RPMI7951 (cell line): ENCODE data around the gene CPNE6. TPM values are rescaled to one million over a fixed set of nuclear protein-coding genes. Genes with fewer than 3 reads are reported as not detected.
"Not testable (repeated sequence)": the region's sequence is repeated elsewhere in the genome, so short reads cannot be mapped to it uniquely, and the experiment has no call there.

Source experiments
- DNase-seq: peaks from one replicate; pipeline ENCODE4 v3.0.0-alpha.2; 2012; ENCODE audit warnings: low read depth
- total RNA-seq: library from RNA; depleted of rRNA; stranded (reverse); fragments of >200 nt; shearing (Covaris generic); gene quantifications from 2 replicates; pipeline ENCODE4 v1.2.3, GENCODE V29; 2014

Gene CPNE6
- total RNA-seq, 1 experiment from 2014 or later = not detected

DNA sequence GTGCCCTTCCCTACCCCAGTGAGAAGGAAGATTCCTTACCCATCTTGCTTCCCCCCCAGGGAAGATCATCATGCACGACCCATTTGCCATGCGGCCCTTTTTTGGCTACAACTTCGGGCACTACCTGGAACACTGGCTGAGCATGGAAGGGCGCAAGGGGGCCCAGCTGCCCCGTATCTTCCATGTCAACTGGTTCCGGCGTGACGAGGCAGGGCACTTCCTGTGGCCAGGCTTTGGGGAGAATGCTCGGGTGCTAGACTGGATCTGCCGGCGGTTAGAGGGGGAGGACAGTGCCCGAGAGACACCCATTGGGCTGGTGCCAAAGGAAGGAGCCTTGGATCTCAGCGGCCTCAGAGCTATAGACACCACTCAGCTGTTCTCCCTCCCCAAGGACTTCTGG lies 32.1 kb downstream of the CPNE6 start:
- DNase-seq = no peak

- DNase-seq = not testable (repeated sequence)
These were observed 34.4 kb downstream of the CPNE6 start for GRCh38 chr14:24105609-24106239.

- no peak for DNase-seq
These were observed 35.4 kb downstream of the CPNE6 start for GRCh38 chr14:24106672-24107271.

DNA sequence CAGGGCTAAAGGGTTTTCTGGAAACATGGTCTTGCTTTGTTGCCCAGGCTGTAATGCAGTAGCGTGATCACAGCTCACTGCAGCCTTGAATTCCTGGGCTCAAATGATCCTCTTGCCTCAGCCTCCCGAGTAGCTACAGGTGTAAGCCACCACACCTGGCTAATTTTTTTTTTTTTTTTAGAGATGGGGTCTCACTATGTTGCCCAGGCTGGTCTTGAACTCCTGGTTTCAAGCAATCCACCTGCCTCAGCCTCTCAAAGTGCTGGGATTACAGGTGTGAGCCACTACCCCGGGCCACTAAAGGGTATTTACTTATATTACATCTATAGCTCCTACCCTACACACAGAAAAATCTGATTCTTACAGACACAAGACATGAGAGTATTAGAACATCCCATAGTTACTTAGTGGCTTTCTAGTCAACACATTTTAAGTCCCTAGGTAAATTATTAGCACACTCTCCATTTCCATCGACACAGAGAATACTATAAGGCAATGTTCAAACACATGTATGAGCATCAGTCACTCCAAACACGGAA lies 37.0 kb downstream of the CPNE6 start:
- DNase-seq = no peak

DNA sequence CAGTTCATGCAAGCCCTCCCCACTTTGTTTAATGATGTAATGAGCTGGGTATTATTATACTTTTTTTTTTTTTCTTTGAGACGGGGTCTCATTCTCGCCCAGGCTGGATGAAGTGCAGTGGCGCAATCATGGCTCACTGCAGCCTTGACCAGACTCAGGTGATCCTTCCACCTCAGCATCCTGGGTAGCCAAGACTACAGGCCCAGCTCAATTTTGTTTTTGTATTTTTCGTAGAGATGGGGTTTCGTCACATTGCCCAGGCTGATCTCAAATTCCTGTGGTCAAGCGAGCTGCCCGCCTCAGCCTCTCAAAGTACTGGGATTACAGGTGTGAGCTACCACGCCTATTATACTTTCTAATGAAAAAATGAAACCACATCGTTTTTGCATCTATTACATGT lies 38.7 kb downstream of the CPNE6 start:
- DNase-seq = no peak

- DNase-seq = no peak
These were observed 39.2 kb downstream of the CPNE6 start for GRCh38 chr14:24110523-24110922.

DNA sequence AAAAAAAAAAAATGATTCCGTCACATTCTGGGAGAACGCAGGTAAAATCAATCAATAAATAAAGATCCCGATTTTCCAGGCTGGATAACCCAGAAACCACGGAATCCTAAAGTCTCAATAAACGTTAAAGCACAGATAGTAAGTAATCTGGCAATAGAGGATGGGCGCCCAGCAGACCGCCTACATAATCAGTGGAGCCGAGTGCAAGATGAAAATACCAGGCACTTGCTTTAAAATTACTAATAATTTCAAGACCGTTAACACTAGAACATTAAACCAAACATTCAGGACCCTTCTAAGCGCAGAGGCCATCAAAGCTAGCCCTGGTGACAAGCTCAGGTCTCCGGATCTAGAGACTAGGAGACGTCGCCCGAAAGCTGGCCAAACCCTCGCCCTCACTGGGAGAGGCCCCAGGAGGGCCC lies 42.0 kb downstream of the CPNE6 start:
- no peak for DNase-seq

- DNase-seq = peak; percentile 92
These were observed 42.6 kb downstream of the CPNE6 start for GRCh38 chr14:24113801-24114531.

- peak; percentile 99 for DNase-seq
These were observed 43.4 kb downstream of the CPNE6 start, which contains the start of the genes DCAF11 and NRL for GRCh38 chr14:24114532-24115421. Gene DCAF11 (plus strand): TSS chr14:24114777. CDS start chr14:24115595, 818 bp downstream. Gene NRL (minus strand): TSS chr14:24114949. CDS start chr14:24082848, 32,101 bp downstream.

- DNase-seq = no peak
These were observed 44.2 kb downstream of the CPNE6 start for GRCh38 chr14:24115422-24116127.

DNA sequence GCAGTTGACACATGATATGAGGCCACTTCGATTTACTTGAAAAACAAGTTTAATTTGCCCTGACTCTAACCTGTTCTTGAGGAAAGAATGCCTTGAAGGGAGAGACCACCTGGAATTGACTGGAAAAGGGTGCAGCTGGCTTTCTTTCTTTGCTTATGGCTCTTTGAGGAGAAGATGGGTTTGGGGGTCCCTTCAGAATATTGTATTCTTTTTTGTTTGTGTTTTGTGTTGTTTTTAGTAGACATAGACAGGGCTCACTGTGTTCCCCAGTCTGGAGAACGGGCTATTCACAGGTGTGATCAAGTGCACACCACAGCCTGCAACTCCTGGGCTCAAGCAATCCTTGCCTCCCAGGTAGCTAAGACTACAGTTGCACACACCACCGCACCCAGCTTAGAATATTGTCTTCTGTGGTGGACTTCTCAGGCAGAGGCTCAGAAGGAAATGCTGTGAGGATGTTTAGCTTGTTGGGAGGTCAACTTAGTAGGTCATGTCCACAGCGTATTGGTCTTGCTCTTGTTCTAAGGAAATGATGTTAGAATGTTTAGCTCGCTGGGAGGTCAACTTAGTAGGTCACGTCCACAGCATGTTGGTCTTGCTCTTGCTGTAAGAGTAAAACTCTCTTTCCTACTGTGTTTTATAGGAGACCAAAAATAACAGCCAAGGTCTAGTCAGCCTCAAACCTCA lies 44.9 kb downstream of the CPNE6 start:
- DNase-seq = no peak

GRCh38 chr14:24117179-24117578 lies 45.8 kb downstream of the CPNE6 start:
- DNase-seq = no peak

DNA sequence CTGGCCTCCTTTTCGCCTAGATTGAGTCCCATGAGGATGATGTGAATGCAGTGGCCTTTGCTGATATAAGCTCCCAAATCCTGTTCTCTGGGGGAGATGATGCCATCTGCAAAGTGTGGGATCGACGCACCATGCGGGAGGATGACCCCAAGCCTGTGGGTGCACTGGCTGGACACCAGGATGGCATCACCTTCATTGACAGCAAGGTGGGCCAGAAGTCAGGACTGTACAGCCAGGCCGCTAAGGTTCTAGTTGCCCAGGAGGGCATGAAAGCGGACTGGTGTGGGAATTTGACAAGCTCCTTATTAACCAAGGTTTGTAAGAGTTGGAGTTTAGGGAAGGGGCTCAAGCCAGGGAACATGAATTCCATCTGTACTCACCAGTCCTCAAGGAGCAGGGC lies 48.3 kb downstream of the CPNE6 start:
- DNase-seq = no peak

GRCh38 chr14:24121210-24121609 lies 49.8 kb downstream of the CPNE6 start:
- DNase-seq = no peak

DNA sequence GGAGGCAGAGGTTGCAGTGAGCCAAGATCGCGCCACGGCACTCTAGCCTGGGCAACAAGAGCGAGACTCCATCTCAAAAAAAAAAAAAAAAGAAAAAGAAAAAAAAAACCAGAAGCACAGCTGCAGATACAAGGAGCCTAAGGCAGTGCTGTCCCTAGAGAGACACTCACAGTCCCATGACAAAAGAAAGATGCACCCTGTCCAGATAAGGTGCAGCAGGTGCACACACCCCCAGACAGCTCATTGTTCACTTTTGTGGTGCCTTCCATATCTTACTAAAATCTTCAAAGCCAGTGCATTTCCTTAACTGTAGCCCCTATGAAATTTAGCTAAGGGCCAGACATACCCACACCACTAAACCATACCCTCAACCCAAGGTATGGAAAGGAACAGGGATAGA lies 51.1 kb downstream of the CPNE6 start:
- DNase-seq = no peak

DNA sequence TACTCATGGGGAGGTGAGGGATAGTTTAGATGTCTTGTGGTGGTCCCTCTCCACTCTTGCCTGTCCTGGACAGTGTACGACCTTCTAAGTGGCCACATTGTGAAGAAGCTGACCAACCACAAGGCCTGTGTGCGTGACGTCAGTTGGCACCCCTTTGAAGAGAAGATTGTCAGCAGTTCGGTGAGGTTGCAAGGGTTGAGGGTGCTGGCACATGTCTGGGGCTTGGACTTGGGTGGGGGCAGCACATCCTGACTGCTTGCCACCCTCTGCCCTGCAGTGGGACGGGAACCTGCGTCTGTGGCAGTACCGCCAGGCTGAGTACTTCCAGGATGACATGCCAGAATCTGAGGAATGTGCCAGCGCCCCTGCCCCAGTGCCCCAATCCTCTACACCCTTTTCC lies 51.5 kb downstream of the CPNE6 start:
- DNase-seq = no peak

DNA sequence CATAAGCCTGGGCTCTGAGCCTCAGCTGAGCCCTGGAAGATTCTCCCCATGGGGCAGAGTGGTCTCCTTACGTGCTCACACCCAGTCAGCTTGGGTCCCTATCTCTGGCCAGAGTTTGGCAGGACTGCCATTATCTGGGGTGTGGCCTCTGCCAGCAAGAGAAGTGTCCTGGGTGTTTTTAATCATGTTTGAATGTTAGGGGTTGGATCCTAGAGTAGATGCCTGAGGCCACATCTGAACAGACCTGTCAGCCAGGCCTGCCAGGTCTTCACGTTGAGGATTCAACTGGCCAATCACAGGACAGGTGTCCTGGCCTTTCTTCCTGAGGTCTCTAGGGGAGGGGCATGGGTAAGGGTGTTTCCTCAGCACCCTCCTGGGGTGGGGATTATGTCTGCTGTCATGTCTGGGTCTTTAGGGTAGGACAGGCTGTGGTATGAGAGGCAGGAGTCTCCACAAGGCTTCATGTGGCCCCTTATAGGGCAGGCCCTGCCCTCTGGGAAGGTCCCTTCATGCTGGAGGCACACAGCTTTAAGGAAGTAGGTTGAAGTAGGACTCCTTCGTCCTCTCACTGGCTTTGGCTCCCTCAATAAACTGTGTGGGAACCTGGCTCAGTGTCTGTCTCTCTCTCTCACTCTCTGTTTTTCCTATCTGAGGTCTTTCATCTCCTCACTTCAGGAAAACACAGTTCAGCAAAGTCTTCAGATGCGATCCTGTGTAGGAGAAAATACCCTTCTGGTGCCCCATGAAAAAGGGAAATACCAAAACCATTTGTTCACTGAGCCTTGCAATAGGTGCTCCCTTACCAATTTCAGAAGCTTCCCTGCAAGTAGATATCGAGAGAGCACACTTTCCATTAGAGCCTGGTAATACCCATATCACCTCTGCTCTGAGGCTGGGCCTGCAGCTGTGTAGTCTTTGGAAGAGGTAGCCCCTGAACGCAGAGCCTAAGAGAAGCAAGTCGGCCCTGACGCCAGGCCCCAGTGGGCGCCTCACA lies 52.4 kb downstream of the CPNE6 start:
- DNase-seq = no peak

GRCh38 chr14:24126939-24127338 lies 55.6 kb downstream of the CPNE6 start:
- DNase-seq = no peak

DNA sequence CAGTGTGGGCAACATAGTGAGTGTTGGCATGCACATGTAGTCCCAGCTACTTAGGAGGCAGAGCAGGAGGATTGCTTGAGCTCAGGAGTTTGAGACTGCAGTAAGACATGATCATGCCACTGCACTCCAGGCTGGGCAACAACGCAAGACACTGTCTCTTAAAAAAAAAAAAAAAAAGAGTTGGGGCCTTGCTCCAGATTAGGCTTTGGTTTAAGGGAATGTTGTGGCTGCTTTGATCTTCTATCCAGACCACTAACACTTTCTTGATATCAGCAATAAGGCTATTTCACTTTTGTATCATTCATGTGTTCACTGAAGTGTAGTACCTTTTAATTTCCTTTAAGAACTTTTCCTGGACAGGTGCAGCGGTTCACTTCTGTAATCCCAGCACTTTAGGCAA lies 56.3 kb downstream of the CPNE6 start:
- no peak for DNase-seq
